Body of pancreas (tissue), 4 donors: Measurements from ENCODE around the gene TANC1. TPM values are rescaled to one million over a fixed set of nuclear protein-coding genes. Genes with fewer than 3 reads are reported as not detected.

Experiments used
- ATAC-seq: fragments of 150-250 bp; one replicate; pipeline ENCODE4 v1.9.1; 2016
- DNase-seq, 4 donors: peaks; one replicate each; pipeline ENCODE4 v3.0.0-alpha.2; 2019
- H3K27ac ChIP-seq, 4 donors: fragments of 200-600 bp; sonication (generic); 1 replicate in 3 of 4; 2 replicates in 1 of 4; pipeline versions ENCODE4 v1.5.1 to v1.6.1; 2016 to 2019; ENCODE audit warnings: mild to moderate bottlenecking in 1 of 4, mixed read lengths in 1 of 4, moderate library complexity in 1 of 4
- H3K27me3 ChIP-seq, 2 donors: fragments of 200-600 bp; sonication (generic); one replicate each; pipeline ENCODE4 v1.6.0; 2016; ENCODE audit warnings: mild to moderate bottlenecking in 1 of 2
- H3K36me3 ChIP-seq, 2 donors: fragments of 200-600 bp; sonication (generic); replicated peaks in 1 of 2; 2 replicates each; pipeline ENCODE4 v1.5.1; 2016; ENCODE audit warnings: low read depth in 2 of 2; ENCODE audit not compliant: insufficient read depth in 1 of 2
- H3K4me1 ChIP-seq: fragments of 200-600 bp; sonication (generic); one replicate; pipeline ENCODE4 v1.6.0; 2016
- H3K4me3 ChIP-seq, 2 donors: fragments of 200-600 bp; sonication (generic); 1 replicate in 1 of 2; 2 replicates in 1 of 2; pipeline ENCODE4 v1.5.1; 2016 to 2019
- H3K9me3 ChIP-seq, 3 donors: fragments of 200-600 bp; sonication (generic); 1 replicate in 2 of 3; 2 replicates in 1 of 3; pipeline ENCODE4 v1.5.1; 2016
- CTCF ChIP-seq, 7 experiments: fragments of 450-650 bp in 4 of 7; fragments of 200-600 bp in 3 of 7; sonication (generic) in 3 of 7; IDR thresholded peaks; one replicate each; pipeline ENCODE4 v1.5.1; 2016 to 2019; ENCODE audit warnings: antibody characterized with exemption in 7 of 7
- POLR2A ChIP-seq, 3 donors: fragments of 450-650 bp; IDR thresholded peaks; one replicate each; pipeline ENCODE4 v1.6.1; 2016; ENCODE audit warnings: antibody characterized with exemption in 3 of 3, mild to moderate bottlenecking in 2 of 3
- WGBS, 2 donors: methylation state at CpG; one replicate each; pipeline ENCODE4 v1.1.5; 2017; 5-methylcytosine and 5-hydroxymethylcytosine counted together
- intact Hi-C: fragments of 100-400 bp; cut with DNase I; formaldehyde crosslinking; loops from one replicate; pipeline ENCODE4 v1.15.1; 2023
- total RNA-seq, 2 donors: library from RNA; depleted of rRNA; stranded (reverse); fragments of >200 nt; gene quantifications; one replicate each; pipeline ENCODE4 v1.1.0, GENCODE V29; 2016

TANC1 gene
- total RNA-seq, 2 donors from 2014 or later: 23.1 to 23.3 TPM

GRCh38 chr2:159144776-159145614 lies 176.6 kb downstream of the TANC1 start:
- ATAC-seq: no peak
- WGBS, 2 donors: 71 to 86% methylated on average over 9 of the region's 9 CpGs

GRCh38 chr2:159145745-159146354 lies 177.4 kb downstream of the TANC1 start:
- no peak for ATAC-seq
- peak overlapping the region; percentile 36 to 77 (median 50) for H3K27ac ChIP-seq
- 69 to 72% methylated on average over 5 of the region's 5 CpGs for WGBS, 2 donors

More at GRCh38 chr2:159144776-159145614, 176.6 kb downstream of the TANC1 start:
- intact Hi-C loops: no loop called here
- no peaks in the 10 kb centered on the region for H3K9me3 ChIP-seq
- no peaks in the 10 kb centered on the region for H3K27me3 ChIP-seq
- TF ChIP-seq CTCF (IDR thresholded peaks at IDR 0.05) (no peak), POLR2A (IDR thresholded peaks at IDR 0.05) (no peak)
- H3K27ac ChIP-seq: peak overlapping the region in 3 of 4 donors; percentile 36 to 57 (median 43)
- H3K4me1 ChIP-seq: peaks cover 32% of the 10 kb centered on the region
- no peaks in the 10 kb centered on the region for H3K36me3 ChIP-seq
- H3K4me3 ChIP-seq: no peak overlapping the region
- DNase-seq: no peak

DNA sequence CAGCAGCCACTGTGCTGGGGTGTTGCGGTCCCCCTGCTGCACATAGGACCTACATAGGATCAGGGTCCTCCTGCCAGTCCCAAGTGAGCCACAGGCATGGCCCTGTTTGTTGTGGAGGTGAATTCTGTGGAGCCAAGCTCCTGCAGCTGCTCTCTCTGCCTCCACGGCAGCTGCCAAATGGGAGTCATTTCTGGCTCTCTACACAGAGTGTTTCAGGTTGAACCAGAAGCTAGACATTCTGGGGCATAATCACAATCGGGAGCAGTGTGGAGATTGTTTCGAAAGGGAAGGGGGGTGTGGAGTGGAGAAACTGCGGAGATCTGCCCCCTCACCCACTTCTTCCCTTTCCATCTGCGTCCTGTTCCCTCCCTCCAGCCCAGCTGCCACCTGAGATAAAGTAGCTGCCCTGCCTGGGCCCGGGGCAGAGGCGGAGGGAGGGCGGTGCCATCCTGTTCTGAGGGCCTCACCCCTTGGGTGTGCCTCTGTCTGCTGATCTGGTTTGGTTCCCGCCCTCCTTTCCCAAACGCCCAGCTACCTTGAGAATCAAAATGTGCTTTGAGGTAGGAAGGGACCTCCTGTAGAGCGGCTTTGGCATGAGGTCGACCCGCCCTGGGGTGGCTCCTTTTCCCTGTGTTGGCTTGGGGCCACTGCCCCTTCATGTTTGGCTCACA lies 178.7 kb downstream of the TANC1 start:
- Histone ChIP-seq H3K36me3 (no peaks in the 10 kb centered on the region), H3K4me1 (peaks cover 54% of the 10 kb centered on the region), H3K9me3 (no peaks in the 10 kb centered on the region), H3K4me3 (no peak overlapping the region), H3K27me3 (no peaks in the 10 kb centered on the region), H3K27ac (peak overlapping the region; percentile 57 to 77 (median 72))
- peak; percentile 53 to 76 (median 60) for DNase-seq
- peak; percentile 78 for ATAC-seq
- TF ChIP-seq CTCF (IDR thresholded peaks at IDR 0.05): no peak
- peak in 2 of 3 donors; percentile 23 to 28 for TF ChIP-seq POLR2A (IDR thresholded peaks at IDR 0.05)
- 10 to 15% methylated on average over 12 to 14 of the region's 14 CpGs for WGBS, 2 donors
- intact Hi-C loops: no loop called here

More at GRCh38 chr2:159145745-159146354, 177.4 kb downstream of the TANC1 start:
- Histone ChIP-seq H3K4me1 (peaks cover 41% of the 10 kb centered on the region), H3K36me3 (no peaks in the 10 kb centered on the region), H3K9me3 (no peaks in the 10 kb centered on the region), H3K27me3 (no peaks in the 10 kb centered on the region), H3K4me3 (no peak overlapping the region)
- intact Hi-C loops: no loop called here
- TF ChIP-seq POLR2A (IDR thresholded peaks at IDR 0.05): no peak
- no peak for TF ChIP-seq CTCF (IDR thresholded peaks at IDR 0.05)
- DNase-seq: no peak

DNA sequence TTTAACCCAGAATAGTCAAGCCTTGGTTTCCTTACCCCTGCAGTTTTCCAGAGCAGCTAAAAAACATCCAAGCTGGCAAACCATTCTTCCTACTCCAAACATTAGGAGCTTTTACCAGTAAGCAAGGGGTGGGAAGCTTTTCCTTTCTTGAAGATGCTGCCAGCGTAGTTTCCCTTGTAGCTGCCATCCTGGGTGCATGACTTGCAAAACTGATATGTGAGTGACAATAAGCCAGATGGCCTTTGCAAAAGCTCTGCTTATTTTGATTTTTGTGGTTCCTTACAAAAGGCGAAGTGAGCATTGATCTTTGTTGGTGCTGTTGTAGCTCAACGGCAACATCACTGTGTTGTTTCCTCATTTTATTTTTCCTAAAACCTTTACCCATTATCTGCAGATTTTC lies 179.2 kb downstream of the TANC1 start:
- TF ChIP-seq CTCF (IDR thresholded peaks at IDR 0.05): no peak
- TF ChIP-seq POLR2A (IDR thresholded peaks at IDR 0.05): no peak
- no peak overlapping the region for H3K4me3 ChIP-seq
- DNase-seq: no peak
- no peak for ATAC-seq
- intact Hi-C loops: no loop called here
- H3K27ac ChIP-seq: peak overlapping the region in 3 of 4 donors; percentile 57 to 77 (median 75)
- no peaks in the 10 kb centered on the region for H3K27me3 ChIP-seq
- H3K36me3 ChIP-seq: no peaks in the 10 kb centered on the region
- peaks cover 59% of the 10 kb centered on the region for H3K4me1 ChIP-seq
- WGBS, 2 donors: 52 to 71% methylated on average over 3 of the region's 3 CpGs
- H3K9me3 ChIP-seq: no peaks in the 10 kb centered on the region
